ENCODE data around the gene RMP24.
"Not testable (repeated sequence)": the region's sequence is repeated elsewhere in the genome, so short reads cannot be mapped to it uniquely, and the experiment has no call there.

Gene RMP24

GRCh38 chr18:35972197-35973000 is at the start of gene RMP24:
Gene RMP24, plus strand, starts transcription at chr18:35972679.
- peak; percentile 90 to 96 for DNase-seq

GRCh38 chr18:35923939-35924684 is 48.4 kb upstream of the RMP24 start:
- no peak for DNase-seq

- DNase-seq, result no peak
These were observed 45.6 kb upstream of the RMP24 start for GRCh38 chr18:35926884-35927283.

GRCh38 chr18:35927430-35927829 is 45.0 kb upstream of the RMP24 start:
- DNase-seq, result no peak

GRCh38 chr18:35933982-35934381 is 38.5 kb upstream of the RMP24 start:
- no peak for DNase-seq

GRCh38 chr18:35934891-35935290 is 37.6 kb upstream of the RMP24 start:
- DNase-seq, result no peak

- DNase-seq, result no peak
These were observed 36.7 kb upstream of the RMP24 start for GRCh38 chr18:35935805-35936204.

GRCh38 chr18:35936951-35937350 is 35.5 kb upstream of the RMP24 start:
- DNase-seq, result no peak

GRCh38 chr18:35938158-35938557 is 34.3 kb upstream of the RMP24 start:
- no peak for DNase-seq

- DNase-seq, result peak in 1 of 2 donors; percentile 20
These were observed 33.9 kb upstream of the RMP24 start for GRCh38 chr18:35938562-35938961.

- DNase-seq, result peak in 1 of 2 donors; percentile 8
These were observed 33.3 kb upstream of the RMP24 start for GRCh38 chr18:35939138-35939537.

- DNase-seq, result no peak
These were observed 31.2 kb upstream of the RMP24 start for GRCh38 chr18:35941299-35941698.

- no peak for DNase-seq
These were observed 30.3 kb upstream of the RMP24 start for GRCh38 chr18:35942133-35942532.

GRCh38 chr18:35942661-35943060 is 29.8 kb upstream of the RMP24 start:
- no peak for DNase-seq

GRCh38 chr18:35948080-35948479 is 24.4 kb upstream of the RMP24 start:
- DNase-seq, result no peak

GRCh38 chr18:35949090-35949489 is 23.4 kb upstream of the RMP24 start:
- DNase-seq, result no peak

GRCh38 chr18:35949903-35950627 is 22.4 kb upstream of the RMP24 start:
- DNase-seq, result peak; percentile 35 to 90

GRCh38 chr18:35950628-35950982 is 21.9 kb upstream of the RMP24 start:
- no peak for DNase-seq

GRCh38 chr18:35953688-35954087 is 18.8 kb upstream of the RMP24 start:
- DNase-seq, result no peak

- no peak for DNase-seq
These were observed 16.3 kb upstream of the RMP24 start for GRCh38 chr18:35956226-35956625.

- no peak for DNase-seq
These were observed 10.2 kb upstream of the RMP24 start for GRCh38 chr18:35962320-35962719.

GRCh38 chr18:35964319-35964718 is 8.2 kb upstream of the RMP24 start:
- no peak for DNase-seq

GRCh38 chr18:35967866-35968265 is 4.6 kb upstream of the RMP24 start:
- DNase-seq, result not testable (repeated sequence)

Measured in inflammatory macrophage treated with lipopolysaccharide for 1 hour (primary cell).